Neural cell (in vitro differentiated cells): ENCODE data around the gene BTBD16.

ENCODE experiments used
- CTCF ChIP-seq: fragments of 450-650 bp; IDR thresholded peaks from 2 replicates; pipeline ENCODE4 v1.5.1; 2014; ENCODE audit warnings: antibody characterized with exemption, mild to moderate bottlenecking, moderate library complexity; ENCODE audit not compliant: poor library complexity, severe bottlenecking
- RAD21 ChIP-seq: fragments of 450-650 bp; conservative IDR thresholded peaks from 2 replicates; pipeline ENCODE4 v1.6.1; 2014; ENCODE audit warnings: antibody characterized with exemption, mild to moderate bottlenecking, moderate library complexity
- TAF1 ChIP-seq: IDR thresholded peaks from 2 replicates; pipeline ENCODE4 v1.6.1; 2012; ENCODE audit warnings: low read depth

- TF ChIP-seq CTCF (no peak), RAD21 (no peak), TAF1 (no peak)
Observed at GRCh38 chr10:122310311-122311050, 39.4 kb downstream of the BTBD16 start.
